Mesenchymal stem cell (in vitro differentiated cells and primary cell): ENCODE data around the gene TMEM98.
"Not testable (repeated sequence)": the region's sequence is repeated elsewhere in the genome, so short reads cannot be mapped to it uniquely, and the experiment has no call there.

ENCODE experiments used
- DNase-seq: peaks from one replicate; pipeline ENCODE4 v3.0.0-alpha.2; 2013
- H2AFZ ChIP-seq: one replicate; pipeline ENCODE4 v1.6.1; 2013; ENCODE audit warnings: low read depth, mild to moderate bottlenecking, control low read depth, inconsistent platforms, low read length, moderate library complexity
- H2AK5ac ChIP-seq: 2 replicates; pipeline ENCODE4 v1.6.1; 2013; ENCODE audit warnings: low read length, moderate library complexity, mild to moderate bottlenecking, inconsistent platforms; ENCODE audit not compliant: severe bottlenecking
- H2BK120ac ChIP-seq: one replicate; pipeline ENCODE4 v1.6.1; 2013; ENCODE audit warnings: low read depth, mild to moderate bottlenecking, inconsistent platforms, low read length, moderate library complexity
- H2BK12ac ChIP-seq, 2 experiments: one replicate each; pipeline ENCODE4 v1.6.1; 2013; ENCODE audit warnings: inconsistent platforms in 2 of 2, low read length in 2 of 2, mild to moderate bottlenecking in 2 of 2, moderate library complexity in 2 of 2, control low read depth in 1 of 2
- H2BK15ac ChIP-seq: one replicate; pipeline ENCODE4 v1.6.1; 2013; ENCODE audit warnings: mild to moderate bottlenecking, low read depth, inconsistent platforms; ENCODE audit not compliant: poor library complexity, severe bottlenecking
- H2BK5ac ChIP-seq: 2 replicates; pipeline ENCODE4 v1.6.1; 2013; ENCODE audit warnings: low read depth, mild to moderate bottlenecking, low read length, control low read depth, inconsistent platforms; ENCODE audit not compliant: poor library complexity, severe bottlenecking
- H3K14ac ChIP-seq, 2 experiments: one replicate each; pipeline ENCODE4 v1.6.1; 2013; ENCODE audit warnings: inconsistent platforms in 2 of 2, low read length in 2 of 2, control low read depth in 1 of 2, mild to moderate bottlenecking in 1 of 2, moderate library complexity in 1 of 2
- H3K18ac ChIP-seq, 2 experiments: one replicate each; pipeline ENCODE4 v1.6.1; 2013; ENCODE audit warnings: inconsistent platforms in 2 of 2, low read length in 2 of 2, control low read depth in 1 of 2, low read depth in 1 of 2, mild to moderate bottlenecking in 1 of 2
- H3K23ac ChIP-seq, 2 experiments: one replicate each; pipeline ENCODE4 v1.6.1; 2013; ENCODE audit warnings: inconsistent platforms in 2 of 2, low read length in 2 of 2, mild to moderate bottlenecking in 2 of 2, moderate library complexity in 2 of 2, control low read depth in 1 of 2
- H3K27ac ChIP-seq: 2 replicates; pipeline ENCODE4 v1.5.1; 2013; ENCODE audit warnings: mild to moderate bottlenecking, moderate library complexity, low read length, control low read depth, inconsistent platforms; ENCODE audit not compliant: poor library complexity, severe bottlenecking
- H3K27me3 ChIP-seq, 2 experiments: 2 replicates each; pipeline versions ENCODE4 v1.6.1 to v1.7.0; 2013; ENCODE audit warnings: low read length in 2 of 2, mild to moderate bottlenecking in 2 of 2, moderate library complexity in 2 of 2, control low read depth in 1 of 2, inconsistent platforms in 1 of 2; ENCODE audit not compliant: control insufficient read depth in 1 of 2, insufficient read depth in 1 of 2
- H3K36me3 ChIP-seq, 2 experiments: 2 replicates each; pipeline versions ENCODE4 v1.6.1 to v1.7.0; 2013; ENCODE audit warnings: low read length in 2 of 2, control low read depth in 1 of 2, inconsistent platforms in 1 of 2, low read depth in 1 of 2, mild to moderate bottlenecking in 1 of 2; ENCODE audit not compliant: insufficient read depth in 2 of 2, control insufficient read depth in 1 of 2
- H3K4ac ChIP-seq, 2 experiments: one replicate each; pipeline ENCODE4 v1.6.1; 2013; ENCODE audit warnings: inconsistent platforms in 2 of 2, low read length in 2 of 2, mild to moderate bottlenecking in 2 of 2, moderate library complexity in 2 of 2, control low read depth in 1 of 2, low read depth in 1 of 2
- H3K4me1 ChIP-seq: 2 replicates; pipeline ENCODE4 v1.6.1; 2013; ENCODE audit warnings: low read depth, low read length, control low read depth; ENCODE audit not compliant: control insufficient read depth, insufficient read depth
- H3K4me2 ChIP-seq: 2 replicates; pipeline ENCODE4 v1.6.1; 2013; ENCODE audit warnings: low read length, mild to moderate bottlenecking, inconsistent platforms; ENCODE audit not compliant: poor library complexity, severe bottlenecking
- H3K4me3 ChIP-seq, 2 experiments: 2 replicates each; pipeline versions ENCODE4 v1.5.1 to v1.7.0; 2013; ENCODE audit warnings: low read length in 2 of 2, mild to moderate bottlenecking in 2 of 2, control low read depth in 1 of 2, low read depth in 1 of 2; ENCODE audit not compliant: insufficient read depth in 1 of 2
- H3K79me1 ChIP-seq: replicated peaks from 2 replicates; pipeline ENCODE4 v1.6.1; 2013; ENCODE audit warnings: mild to moderate bottlenecking, control low read depth, low read length, inconsistent platforms; ENCODE audit not compliant: poor library complexity, severe bottlenecking
- H3K9ac ChIP-seq: 2 replicates; pipeline ENCODE4 v1.7.0; 2013; ENCODE audit warnings: mild to moderate bottlenecking, low read length, moderate library complexity
- H3K9me3 ChIP-seq: 2 replicates; pipeline ENCODE4 v1.7.0; 2013; ENCODE audit warnings: mild to moderate bottlenecking, low read length; ENCODE audit not compliant: control insufficient read depth
- H4K8ac ChIP-seq: one replicate; pipeline ENCODE4 v1.6.1; 2013; ENCODE audit warnings: inconsistent platforms, mild to moderate bottlenecking, low read length, moderate library complexity
- H4K91ac ChIP-seq: one replicate; pipeline ENCODE4 v1.6.1; 2013; ENCODE audit warnings: mild to moderate bottlenecking, low read length, inconsistent platforms
- WGBS: methylation state at CpG from one replicate; pipeline ENCODE4 v1.1.7; 2013; ENCODE audit warnings: mixed read lengths; 5-methylcytosine and 5-hydroxymethylcytosine counted together

TMEM98 gene

DNA sequence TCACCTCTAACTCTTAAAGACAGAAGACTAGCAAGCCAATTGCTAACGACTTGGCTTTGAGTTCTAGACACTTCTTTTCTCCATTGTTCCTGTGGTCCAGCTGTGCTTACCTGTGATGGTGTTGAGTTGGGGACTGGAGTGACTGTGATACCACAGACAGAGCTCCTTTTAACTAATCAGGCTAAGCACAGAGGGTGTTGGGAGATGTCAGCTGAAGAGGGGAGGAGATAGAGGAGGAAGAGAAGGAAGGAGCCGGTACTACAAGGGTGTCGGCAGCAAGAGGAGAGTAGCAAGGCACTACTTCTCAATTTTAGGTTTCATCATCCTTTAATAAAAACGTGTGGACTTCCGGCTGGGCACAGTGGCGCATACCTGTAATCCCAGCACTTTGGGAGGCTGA, 45.9 kb upstream of the TMEM98 start:
- peaks cover 3% of the 10 kb centered on the region for H3K4me1 ChIP-seq
- no peak overlapping the region for H3K4me3 ChIP-seq
- H3K9ac ChIP-seq = no peak overlapping the region
- H2AK5ac ChIP-seq = no peak overlapping the region
- no peak overlapping the region for H2BK120ac ChIP-seq
- no peak overlapping the region for H4K91ac ChIP-seq
- no peak overlapping the region for H2BK5ac ChIP-seq
- H3K23ac ChIP-seq = no peak overlapping the region
- no peak overlapping the region for H2AFZ ChIP-seq
- H3K79me1 ChIP-seq = no peaks in the 10 kb centered on the region
- no peak overlapping the region for H4K8ac ChIP-seq
- H3K27me3 ChIP-seq = peaks cover 0 to 4% of the 10 kb centered on the region in 2 experiments
- no peak overlapping the region for H3K27ac ChIP-seq
- no peak overlapping the region for H3K4me2 ChIP-seq
- H3K36me3 ChIP-seq = no peaks in the 10 kb centered on the region
- no peak for DNase-seq
- no peak overlapping the region for H3K14ac ChIP-seq
- H3K4ac ChIP-seq = no peak overlapping the region
- H2BK15ac ChIP-seq = no peak overlapping the region
- no peaks in the 10 kb centered on the region for H3K9me3 ChIP-seq
- H2BK12ac ChIP-seq = no peak overlapping the region
- WGBS = 93% methylated on average over 6 of the region's 6 CpGs
- no peak overlapping the region for H3K18ac ChIP-seq

DNA sequence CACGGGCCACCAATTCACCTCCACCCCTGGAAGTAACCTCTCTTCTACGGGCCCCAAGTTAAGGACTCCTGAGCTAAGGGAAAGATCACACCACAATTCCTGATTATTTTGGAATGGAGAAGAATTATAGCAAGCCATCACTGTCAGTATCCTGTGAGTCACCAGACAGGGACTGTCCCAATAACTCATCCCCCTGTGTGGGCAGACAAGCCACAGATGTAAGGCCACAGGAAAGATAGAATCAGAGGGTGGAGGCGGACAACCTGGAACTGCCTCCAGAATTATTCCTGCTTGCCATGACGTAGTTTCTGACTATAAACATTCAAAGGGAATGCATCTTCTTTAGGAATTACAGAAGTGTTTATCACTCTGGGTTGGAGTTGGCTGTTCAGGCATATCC, 45.2 kb upstream of the TMEM98 start:
- H3K4me3 ChIP-seq = no peak overlapping the region
- H3K79me1 ChIP-seq = no peaks in the 10 kb centered on the region
- no peaks in the 10 kb centered on the region for H3K4me1 ChIP-seq
- H3K4ac ChIP-seq = no peak overlapping the region
- no peak overlapping the region for H2BK12ac ChIP-seq
- no peak overlapping the region for H2AFZ ChIP-seq
- H2BK15ac ChIP-seq = no peak overlapping the region
- no peak overlapping the region for H3K4me2 ChIP-seq
- H3K14ac ChIP-seq = no peak overlapping the region
- no peak overlapping the region for H4K8ac ChIP-seq
- 50% methylated on average over 1 of the region's 4 CpGs for WGBS
- DNase-seq = peak; percentile 18
- H3K9ac ChIP-seq = no peak overlapping the region
- H3K27ac ChIP-seq = no peak overlapping the region
- H4K91ac ChIP-seq = no peak overlapping the region
- no peak overlapping the region for H3K23ac ChIP-seq
- H2AK5ac ChIP-seq = no peak overlapping the region
- H3K36me3 ChIP-seq = no peaks in the 10 kb centered on the region
- peaks cover 0 to 4% of the 10 kb centered on the region in 2 experiments for H3K27me3 ChIP-seq
- H2BK5ac ChIP-seq = no peak overlapping the region
- H2BK120ac ChIP-seq = no peak overlapping the region
- H3K9me3 ChIP-seq = no peaks in the 10 kb centered on the region
- no peak overlapping the region for H3K18ac ChIP-seq

DNA sequence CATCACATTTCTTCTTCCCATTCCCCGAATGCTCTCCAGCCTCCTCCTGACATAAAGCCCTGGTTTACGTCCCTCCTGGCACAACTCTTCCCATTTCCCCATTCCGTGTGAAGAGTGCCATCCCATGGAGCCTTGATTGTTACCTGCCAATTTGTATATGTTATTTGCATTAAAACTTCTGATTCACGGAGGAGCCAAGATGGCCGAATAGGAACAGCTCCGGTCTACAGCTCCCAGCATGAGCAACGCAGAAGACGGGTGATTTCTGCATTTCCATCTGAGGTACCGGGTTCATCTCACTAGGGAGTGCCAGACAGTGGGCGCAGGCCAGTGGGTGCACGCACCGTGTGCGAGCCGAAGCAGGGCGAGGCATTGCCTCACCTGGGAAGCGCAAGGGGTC, 41.0 kb upstream of the TMEM98 start:
- H3K18ac ChIP-seq, H2AK5ac ChIP-seq, H3K4me2 ChIP-seq, DNase-seq, H3K27me3 ChIP-seq, H4K91ac ChIP-seq, H3K9ac ChIP-seq, H2AFZ ChIP-seq, H2BK12ac ChIP-seq, H3K4me3 ChIP-seq, H3K36me3 ChIP-seq, H3K4ac ChIP-seq, H3K4me1 ChIP-seq, H3K27ac ChIP-seq, H3K79me1 ChIP-seq, H2BK15ac ChIP-seq, H3K23ac ChIP-seq, H2BK5ac ChIP-seq, H3K14ac ChIP-seq, H4K8ac ChIP-seq, H2BK120ac ChIP-seq, H3K9me3 ChIP-seq: not testable (repeated sequence)
- 98% methylated on average over 6 of the region's 16 CpGs for WGBS

DNA sequence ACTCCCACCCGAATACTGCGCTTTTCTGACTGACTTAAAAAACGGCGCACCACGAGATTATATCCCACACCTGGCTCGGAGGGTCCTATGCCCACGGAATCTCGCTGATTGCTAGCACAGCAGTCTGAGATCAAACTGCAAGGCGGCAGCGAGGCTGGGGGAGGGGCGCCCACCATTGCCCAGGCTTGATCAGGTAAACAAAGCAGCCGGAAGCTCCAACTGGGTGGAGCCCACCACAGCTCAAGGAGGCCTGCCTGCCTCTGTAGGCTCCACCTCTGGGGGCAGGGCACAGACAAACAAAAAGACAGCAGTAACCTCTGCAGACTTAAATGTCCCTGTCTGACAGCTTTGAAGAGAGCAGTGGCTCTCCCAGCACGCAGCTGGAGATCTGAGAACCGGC, 40.5 kb upstream of the TMEM98 start:
- not testable (repeated sequence) for H2BK15ac ChIP-seq, H3K27me3 ChIP-seq, H3K18ac ChIP-seq, H2AFZ ChIP-seq, H2AK5ac ChIP-seq, H3K9ac ChIP-seq, H3K4me1 ChIP-seq, H3K14ac ChIP-seq, H4K8ac ChIP-seq, H3K4me3 ChIP-seq, H4K91ac ChIP-seq, H2BK12ac ChIP-seq, H2BK5ac ChIP-seq, H3K23ac ChIP-seq, DNase-seq, H3K79me1 ChIP-seq, H3K4ac ChIP-seq, H3K9me3 ChIP-seq, H2BK120ac ChIP-seq, H3K4me2 ChIP-seq, H3K27ac ChIP-seq, H3K36me3 ChIP-seq
- no CpG with 5 or more reads among the region's 14 CpGs for WGBS
